Aorta (tissue), 5 donors: ENCODE measurements around the gene KRT33A. TPM values are rescaled to one million over a fixed set of nuclear protein-coding genes. Genes with fewer than 3 reads are reported as not detected.
A peak's percentile ranks its signal among the peaks of the same experiment; 100 is the strongest.
"Not testable (repeated sequence)": the region's sequence is repeated elsewhere in the genome, so short reads cannot be mapped to it uniquely, and the experiment has no call there.

Experiments used
- ATAC-seq: fragments of 200-7000 bp; cut with Tn5 transposase; one replicate; pipeline ENCODE4 v1.9.1; 2022; ENCODE audit warnings: moderate library complexity; ENCODE audit not compliant: low FRiP score
- DNase-seq, 2 donors: peaks; one replicate each; pipeline ENCODE4 v3.0.0-alpha.2; 2020
- H3K27ac ChIP-seq, 2 donors: one replicate each; pipeline ENCODE4 v1.5.1; 2013; ENCODE audit warnings: low read length in 2 of 2, mild to moderate bottlenecking in 2 of 2, moderate library complexity in 2 of 2, control low read depth in 1 of 2, inconsistent platforms in 1 of 2, low read depth in 1 of 2
- H3K27me3 ChIP-seq, 2 donors: one replicate each; pipeline ENCODE4 v1.6.1; 2013; ENCODE audit warnings: control low read depth in 1 of 2, low read length in 1 of 2, mild to moderate bottlenecking in 1 of 2, moderate library complexity in 1 of 2; ENCODE audit not compliant: insufficient read depth in 2 of 2, control insufficient read depth in 1 of 2
- H3K36me3 ChIP-seq, 2 donors: one replicate each; pipeline ENCODE4 v1.6.1; 2013; ENCODE audit warnings: control low read depth in 1 of 2, low read length in 1 of 2, mild to moderate bottlenecking in 1 of 2; ENCODE audit not compliant: insufficient read depth in 2 of 2, control insufficient read depth in 1 of 2
- H3K4me1 ChIP-seq, 2 donors: one replicate each; pipeline ENCODE4 v1.6.1; 2013; ENCODE audit warnings: low read length in 2 of 2, control low read depth in 1 of 2, mild to moderate bottlenecking in 1 of 2, moderate library complexity in 1 of 2; ENCODE audit not compliant: insufficient read depth in 2 of 2, control insufficient read depth in 1 of 2
- H3K4me3 ChIP-seq, 2 donors: one replicate each; pipeline ENCODE4 v1.5.1; 2013; ENCODE audit warnings: low read length in 2 of 2, control low read depth in 1 of 2, mild to moderate bottlenecking in 1 of 2
- H3K9me3 ChIP-seq: one replicate; pipeline ENCODE4 v1.6.1; 2013; ENCODE audit warnings: mild to moderate bottlenecking, low read length; ENCODE audit not compliant: control insufficient read depth
- WGBS, 2 donors: extraction: QIAGEN DNeasy Blood & Tissue Kit; methylation state at CpG; one replicate each; pipeline ENCODE4 v1.1.7; 2013; 5-methylcytosine and 5-hydroxymethylcytosine counted together
- intact Hi-C, 2 donors: fragments of 100-400 bp; cut with DNase I; formaldehyde crosslinking; loops; one replicate each; pipeline versions ENCODE4 v1.14.2 to v1.15.0; 2022
- long read RNA-seq, 2 donors: library from polyadenylated mRNA; unstranded; transcript quantifications; one replicate each; pipeline ENCODE4 v2.0.0, GENCODE V29; 2020 to 2021
- polyA plus RNA-seq, 2 donors: library from polyadenylated mRNA; stranded (reverse); fragments of 200-250 nt; gene quantifications; one replicate each; pipeline ENCODE4 v1.2.3, GENCODE V29; 2013
- total RNA-seq, 2 donors: library from RNA; stranded (reverse); fragmentation: NEBNext Ultra II Directional; extraction: Animal tissue kit (Norgen Biotek cat#: 25700); gene quantifications; one replicate each; pipeline ENCODE4 v1.2.1, GENCODE V29; 2021
- donor health status: healthy with polysubstance abuse.
- donor health status: Bipolar disorder and iron deficiency.
- donor health status: DM: no; HTN: no; CAD: no.
- donor health status: DM: no; HTN: no; CAD: no.
- donor health status: DM: yes; HTN: yes; CAD: no.

KRT33A gene
- total RNA-seq, result not detected
- polyA plus RNA-seq, result not detected
- long read RNA-seq, donor 1, result 0 reads
- long read RNA-seq, donor 2, result 0 reads

- H3K36me3 ChIP-seq, H3K4me1 ChIP-seq, H3K27me3 ChIP-seq, H3K27ac ChIP-seq, intact Hi-C loops, H3K9me3 ChIP-seq, H3K4me3 ChIP-seq, DNase-seq: not testable (repeated sequence)
- ATAC-seq, result peak; percentile 38
- WGBS, 2 donors, result 86 to 92% methylated on average over 16 of the region's 16 CpGs
Observed at GRCh38 chr17:41350381-41350878, at the start of gene KRT33A. TSS of gene KRT33A (minus strand) at chr17:41350828. CDS start at chr17:41350767, 61 bp downstream.

DNA sequence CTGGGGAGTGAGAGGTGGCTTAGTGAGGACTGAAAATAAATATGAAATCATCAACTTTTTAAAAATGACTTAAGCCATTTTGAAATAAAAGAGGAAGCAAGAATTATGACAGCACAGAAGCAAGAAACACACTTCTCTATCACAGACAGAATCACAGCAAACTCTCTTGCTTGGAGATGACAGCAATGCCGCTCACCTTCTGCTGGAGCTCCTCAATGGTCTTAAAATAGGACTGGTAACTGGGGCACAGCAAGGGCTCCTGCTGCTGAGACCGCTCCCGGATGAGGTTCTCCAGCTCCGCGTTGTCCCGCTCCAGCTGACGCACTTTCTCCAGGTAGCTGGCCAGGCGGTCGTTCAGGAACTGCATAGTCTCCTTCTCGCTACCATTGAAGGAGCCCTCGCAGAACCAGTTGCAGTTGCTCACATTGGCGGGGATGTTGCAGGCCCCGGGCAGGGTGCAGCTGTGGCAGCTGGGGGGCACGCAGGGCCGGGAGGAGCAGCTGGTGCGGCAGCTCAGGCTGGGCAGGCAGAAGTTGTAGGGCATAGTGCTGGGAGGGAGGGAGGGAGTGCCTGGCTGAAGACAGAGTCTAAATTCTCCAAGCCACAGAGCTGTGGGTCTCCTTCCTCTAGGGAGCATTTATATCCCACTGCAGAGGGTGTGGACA lies 46.5 kb upstream of the KRT33A start, which contains the start of gene KRT31:
TSS of gene KRT31 (minus strand) at position 613 of the 665 bp plus-strand sequence. CDS start at position 544, 69 bp downstream.
- no peak for ATAC-seq
- intact Hi-C loops, result no loop called here
- Histone ChIP-seq H3K27ac (no peak within 1 kb of the TSS), H3K27me3 (no peaks in the 10 kb centered on the region), H3K36me3 (no peaks in the 10 kb centered on the region), H3K9me3 (no peaks in the 10 kb centered on the region), H3K4me1 (no peaks in the 10 kb centered on the region), H3K4me3 (no peak within 1 kb of the TSS)
- WGBS, 2 donors, result 81 to 84% methylated on average over 16 of the region's 16 CpGs
- DNase-seq, result no peak

DNA sequence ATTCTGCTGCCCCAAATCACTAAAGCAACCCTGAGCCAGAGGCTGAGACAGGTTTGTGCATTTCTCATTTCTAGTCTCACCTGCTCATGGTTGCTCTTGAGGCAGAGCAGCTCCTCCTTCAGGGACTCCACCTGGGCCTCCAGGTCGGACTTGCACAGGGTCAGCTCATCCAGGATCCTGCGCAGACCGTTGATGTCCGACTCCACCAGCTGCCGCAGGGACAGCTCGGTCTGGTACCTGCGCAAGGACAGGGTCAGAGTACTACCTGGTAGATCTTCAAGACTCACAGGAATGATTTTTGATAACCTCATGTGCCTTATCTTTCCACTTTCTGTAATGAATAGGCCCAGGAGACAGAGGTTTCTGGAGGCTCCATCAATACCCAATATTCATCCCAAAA lies 45.7 kb upstream of the KRT33A start:
- intact Hi-C loops, result no loop called here
- Histone ChIP-seq H3K27me3 (no peaks in the 10 kb centered on the region), H3K36me3 (no peaks in the 10 kb centered on the region), H3K9me3 (no peaks in the 10 kb centered on the region), H3K4me3 (no peak overlapping the region), H3K27ac (no peak overlapping the region), H3K4me1 (no peaks in the 10 kb centered on the region)
- ATAC-seq, result no peak
- no peak for DNase-seq
- WGBS, 2 donors, result 92 to 93% methylated on average over 7 of the region's 7 CpGs

GRCh38 chr17:41395611-41396010 lies 45.0 kb upstream of the KRT33A start:
- no peaks in the 10 kb centered on the region for H3K9me3 ChIP-seq
- ATAC-seq (no peak), DNase-seq (no peak)
- no peak overlapping the region for H3K27ac ChIP-seq
- no peaks in the 10 kb centered on the region for H3K36me3 ChIP-seq
- no peaks in the 10 kb centered on the region for H3K27me3 ChIP-seq
- no peaks in the 10 kb centered on the region for H3K4me1 ChIP-seq
- H3K4me3 ChIP-seq, result no peak overlapping the region
- WGBS, 2 donors, result 83 to 88% methylated on average over 1 of the region's 1 CpG
- intact Hi-C loops, result no loop called here

DNA sequence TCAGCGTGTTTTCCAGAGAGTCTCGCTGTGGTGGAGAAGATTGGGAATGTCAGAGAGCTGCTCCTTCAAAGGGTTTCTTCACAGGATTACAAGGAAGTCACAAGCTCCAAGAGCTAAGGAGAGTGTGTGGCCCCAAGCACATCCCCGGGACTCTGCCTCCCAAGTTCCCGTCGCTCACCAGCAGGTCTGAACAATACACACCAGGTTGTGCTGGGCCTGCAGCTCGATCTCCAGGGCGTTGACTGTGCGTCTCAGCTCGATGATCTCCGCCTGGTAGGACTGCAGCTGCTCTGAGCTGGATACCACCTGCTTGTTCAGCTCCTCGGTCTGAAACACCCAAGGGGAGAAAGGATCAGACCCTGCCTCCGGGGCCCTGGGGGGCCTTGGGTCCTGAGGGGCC lies 44.4 kb upstream of the KRT33A start:
- H3K27ac ChIP-seq, H3K4me1 ChIP-seq, H3K4me3 ChIP-seq, H3K9me3 ChIP-seq, intact Hi-C loops, H3K36me3 ChIP-seq, DNase-seq, ATAC-seq, H3K27me3 ChIP-seq: not testable (repeated sequence)
- WGBS, 2 donors, result 78 to 86% methylated on average over 7 to 12 of the region's 12 CpGs

- DNase-seq (no peak), ATAC-seq (no peak)
- intact Hi-C loops, result no loop called here
- no peaks in the 10 kb centered on the region for H3K4me1 ChIP-seq
- H3K27me3 ChIP-seq, result no peaks in the 10 kb centered on the region
- no peaks in the 10 kb centered on the region for H3K9me3 ChIP-seq
- no peak overlapping the region for H3K27ac ChIP-seq
- no peaks in the 10 kb centered on the region for H3K36me3 ChIP-seq
- no peak overlapping the region for H3K4me3 ChIP-seq
- 85 to 86% methylated on average over 10 of the region's 10 CpGs for WGBS, 2 donors
Observed at GRCh38 chr17:41394254-41394996, 43.8 kb upstream of the KRT33A start.

- Histone ChIP-seq H3K36me3 (no peaks in the 10 kb centered on the region), H3K4me1 (no peaks in the 10 kb centered on the region), H3K27me3 (no peaks in the 10 kb centered on the region), H3K4me3 (no peak overlapping the region), H3K27ac (no peak overlapping the region), H3K9me3 (no peaks in the 10 kb centered on the region)
- DNase-seq (no peak), ATAC-seq (no peak)
- intact Hi-C loops, result no loop called here
- 75 to 80% methylated on average over 10 of the region's 10 CpGs for WGBS, 2 donors
Observed at GRCh38 chr17:41393826-41394225, 43.2 kb upstream of the KRT33A start.

DNA sequence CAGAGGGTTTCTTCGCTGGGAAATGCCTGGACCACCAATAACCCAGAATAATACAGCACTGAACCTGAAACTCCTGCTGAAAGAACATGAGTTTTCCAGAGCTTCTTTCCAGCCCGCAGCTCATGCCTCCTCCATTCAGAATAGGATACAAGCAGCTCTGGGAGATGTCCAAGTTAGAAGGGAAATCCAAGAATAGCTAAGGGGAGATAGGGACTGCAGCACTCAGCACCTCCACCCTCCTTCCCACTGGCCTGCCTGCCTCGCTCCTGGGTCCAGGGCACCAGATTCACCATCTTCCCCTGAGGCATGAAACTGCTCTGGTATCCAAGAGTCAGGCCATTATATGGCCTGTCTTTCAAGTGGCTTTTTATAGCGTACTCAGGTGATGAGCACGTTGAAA lies 42.7 kb upstream of the KRT33A start:
- Histone ChIP-seq H3K27me3 (no peaks in the 10 kb centered on the region), H3K4me3 (no peak overlapping the region), H3K36me3 (no peaks in the 10 kb centered on the region), H3K9me3 (no peaks in the 10 kb centered on the region), H3K4me1 (no peaks in the 10 kb centered on the region), H3K27ac (no peak overlapping the region)
- 62 to 68% methylated on average over 5 of the region's 5 CpGs for WGBS, 2 donors
- intact Hi-C loops, result no loop called here
- ATAC-seq, result peak; percentile 50
- no peak for DNase-seq

DNA sequence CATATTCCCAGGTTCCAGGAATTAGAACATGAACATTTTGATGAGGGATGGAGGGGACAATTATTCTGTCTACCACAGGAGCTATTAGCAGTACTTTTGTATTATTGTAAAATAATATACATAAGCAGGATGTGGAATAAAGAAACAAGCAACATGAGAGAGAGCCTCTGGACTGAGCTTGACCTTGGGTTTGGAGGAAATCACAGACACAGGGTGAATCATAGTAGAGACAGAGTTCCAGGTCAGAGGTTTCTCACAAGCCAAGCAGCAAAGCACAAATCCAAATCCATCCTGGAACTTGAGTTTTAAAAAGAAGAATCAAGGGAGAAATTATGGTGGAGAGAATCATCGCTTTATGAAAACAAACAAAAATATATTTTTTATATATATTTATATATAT lies 41.6 kb upstream of the KRT33A start:
- Histone ChIP-seq H3K36me3 (no peaks in the 10 kb centered on the region), H3K27ac (no peak overlapping the region), H3K4me1 (no peaks in the 10 kb centered on the region), H3K27me3 (no peaks in the 10 kb centered on the region), H3K4me3 (no peak overlapping the region), H3K9me3 (peaks cover 2% of the 10 kb centered on the region)
- WGBS, 2 donors, result 95 to 96% methylated on average over 1 of the region's 1 CpG
- no peak for ATAC-seq
- DNase-seq, result no peak
- intact Hi-C loops, result no loop called here
